Neural progenitor cell (in vitro differentiated cells): ENCODE results near the gene CAPN2. TPM values are rescaled to one million over a fixed set of nuclear protein-coding genes. Genes with fewer than 3 reads are reported as not detected.

Experiments
- DNase-seq: peaks from one replicate; pipeline ENCODE4 v3.0.0-alpha.2; 2016; ENCODE audit warnings: low spot score
- H2AFZ ChIP-seq: fragments of 200-600 bp; sonication (generic); replicated peaks from 2 replicates; pipeline ENCODE4 v1.6.1; 2016; ENCODE audit warnings: antibody characterized with exemption
- H3F3A ChIP-seq: fragments of 200-600 bp; sonication (generic); 2 replicates; pipeline ENCODE4 v1.6.1; 2016; ENCODE audit warnings: antibody characterized with exemption, low read depth
- H3K27ac ChIP-seq: fragments of 200-600 bp; sonication (generic); 2 replicates; pipeline ENCODE4 v1.5.1; 2016; ENCODE audit warnings: mild to moderate bottlenecking
- H3K27me3 ChIP-seq: fragments of 200-600 bp; sonication (generic); 2 replicates; pipeline ENCODE4 v1.6.1; 2016; ENCODE audit warnings: mild to moderate bottlenecking, moderate library complexity
- H3K36me3 ChIP-seq: fragments of 200-600 bp; sonication (generic); 2 replicates; pipeline ENCODE4 v1.5.1; 2016
- H3K4me1 ChIP-seq: fragments of 200-600 bp; sonication (generic); 2 replicates; pipeline ENCODE4 v1.6.1; 2016; ENCODE audit warnings: mixed run types
- H3K4me2 ChIP-seq: fragments of 200-600 bp; sonication (generic); 2 replicates; pipeline ENCODE4 v1.6.1; 2016
- H3K4me3 ChIP-seq: fragments of 200-600 bp; sonication (generic); 2 replicates; pipeline ENCODE4 v1.5.1; 2016
- H3K79me2 ChIP-seq: fragments of 200-600 bp; sonication (generic); 2 replicates; pipeline ENCODE4 v1.6.1; 2016; ENCODE audit warnings: low read depth
- H3K9ac ChIP-seq: fragments of 200-600 bp; sonication (generic); 2 replicates; pipeline ENCODE4 v1.6.1; 2016
- H3K9me3 ChIP-seq: fragments of 200-600 bp; sonication (generic); 2 replicates; pipeline ENCODE4 v1.5.1; 2016; ENCODE audit warnings: low read depth
- H4K20me1 ChIP-seq: fragments of 200-600 bp; sonication (generic); 2 replicates; pipeline ENCODE4 v1.6.1; 2016; ENCODE audit warnings: low read depth
- H3K27ac Mint-ChIP-seq: 3 replicates; pipeline ENCODE4 v1.8.0; 2021; ENCODE audit warnings: mixed read lengths
- H3K27me3 Mint-ChIP-seq: 2 replicates; pipeline ENCODE4 v1.8.0; 2022; ENCODE audit warnings: low read depth, mild to moderate bottlenecking, inconsistent platforms, moderate library complexity, mixed read lengths; ENCODE audit not compliant: insufficient read depth
- H3K36me3 Mint-ChIP-seq: 3 replicates; pipeline ENCODE4 v1.8.0; 2021; ENCODE audit warnings: mixed read lengths
- H3K4me1 Mint-ChIP-seq: 3 replicates; pipeline ENCODE4 v1.8.0; 2021; ENCODE audit warnings: mixed read lengths
- H3K4me3 Mint-ChIP-seq: 3 replicates; pipeline ENCODE4 v1.8.0; 2021; ENCODE audit warnings: mild to moderate bottlenecking, moderate library complexity, mixed read lengths
- H3K9me3 Mint-ChIP-seq: 3 replicates; pipeline ENCODE4 v1.8.0; 2020; ENCODE audit warnings: mixed read lengths
- CTCF ChIP-seq: fragments of 200-600 bp; sonication (generic); IDR thresholded peaks from 2 replicates; pipeline ENCODE4 v1.5.1; 2017; ENCODE audit warnings: antibody characterized with exemption, mild to moderate bottlenecking
- EZH2 ChIP-seq: fragments of 200-600 bp; sonication (generic); IDR thresholded peaks from 2 replicates; pipeline ENCODE4 v1.6.1; 2017; ENCODE audit warnings: antibody characterized with exemption, mild to moderate bottlenecking, moderate library complexity
- EZH2phosphoT487 ChIP-seq: fragments of 200-600 bp; sonication (generic); IDR thresholded peaks from 2 replicates; pipeline ENCODE4 v1.6.1; 2017; ENCODE audit warnings: antibody characterized with exemption
- total RNA-seq: library from RNA; depleted of rRNA; stranded (reverse); fragments of >200 nt; gene quantifications from 2 replicates; pipeline ENCODE4 v1.2.3, GENCODE V29; 2015; ENCODE audit warnings: low replicate concordance

Gene CAPN2
- total RNA-seq, 1 donor from 2014 or later: 61.7 TPM

DNA sequence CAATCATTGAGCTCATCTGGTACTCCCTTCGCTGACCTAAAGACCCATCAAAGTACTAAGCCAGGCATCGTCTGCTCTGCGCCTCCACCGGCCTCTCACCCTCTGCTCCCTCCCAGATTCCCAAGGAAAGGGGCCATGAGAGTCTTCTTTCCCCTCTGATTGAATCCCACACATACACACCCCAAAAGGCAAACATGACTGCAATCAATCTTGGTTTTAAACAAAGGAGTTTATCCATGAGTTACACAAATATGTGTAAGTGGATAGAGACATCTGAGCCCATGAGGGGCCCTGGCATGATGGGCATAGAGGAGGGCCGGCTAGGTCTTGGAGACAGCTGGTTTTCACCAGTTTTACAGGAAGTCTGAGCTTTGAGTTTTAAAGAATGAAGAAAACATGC is 50.9 kb downstream of the CAPN2 start:
- H3K27ac Mint-ChIP-seq: peak overlapping the region; percentile 58
- no peak overlapping the region for H3K9ac ChIP-seq
- H3K79me2 ChIP-seq: no peaks in the 10 kb centered on the region
- no peak overlapping the region for H3K4me2 ChIP-seq
- H3K9me3 Mint-ChIP-seq: no peaks in the 10 kb centered on the region
- TF ChIP-seq CTCF (no peak), EZH2phosphoT487 (no peak), EZH2 (no peak)
- H3K36me3 Mint-ChIP-seq: peaks cover 26% of the 10 kb centered on the region
- no peaks in the 10 kb centered on the region for H3K36me3 ChIP-seq
- H3F3A ChIP-seq: peaks cover 10% of the 10 kb centered on the region
- no peak overlapping the region for H3K27ac ChIP-seq
- H3K27me3 Mint-ChIP-seq: peaks cover 3% of the 10 kb centered on the region
- peaks cover 7% of the 10 kb centered on the region for H3K4me1 ChIP-seq
- peaks cover 5% of the 10 kb centered on the region for H3K4me1 Mint-ChIP-seq
- H3K4me3 ChIP-seq: no peak overlapping the region
- no peaks in the 10 kb centered on the region for H3K9me3 ChIP-seq
- no peaks in the 10 kb centered on the region for H3K27me3 ChIP-seq
- H3K4me3 Mint-ChIP-seq: no peak overlapping the region
- no peak overlapping the region for H2AFZ ChIP-seq
- DNase-seq: no peak
- no peaks in the 10 kb centered on the region for H4K20me1 ChIP-seq

DNA sequence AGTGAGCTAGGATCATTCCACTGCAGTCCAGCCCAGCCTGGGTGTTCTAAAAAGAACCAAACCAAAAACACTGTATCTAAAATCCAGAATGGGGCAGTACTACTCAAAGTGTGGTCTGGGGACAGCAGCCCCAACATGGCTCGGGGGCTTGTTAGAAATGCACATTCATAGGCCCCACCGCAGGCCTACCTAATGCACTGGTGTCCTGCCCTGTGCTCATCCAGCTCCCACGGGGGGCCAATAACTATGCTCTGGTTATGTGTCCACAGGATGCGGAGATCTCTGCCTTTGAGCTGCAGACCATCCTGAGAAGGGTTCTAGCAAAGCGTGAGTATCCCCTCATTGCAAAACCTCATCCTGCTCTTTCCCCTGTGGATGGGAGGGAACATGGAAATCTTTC is 51.5 kb downstream of the CAPN2 start:
- no peak overlapping the region for H3K4me3 Mint-ChIP-seq
- H4K20me1 ChIP-seq: no peaks in the 10 kb centered on the region
- peaks cover 3% of the 10 kb centered on the region for H3K27me3 Mint-ChIP-seq
- H3F3A ChIP-seq: peaks cover 10% of the 10 kb centered on the region
- peaks cover 7% of the 10 kb centered on the region for H3K4me1 ChIP-seq
- H3K27ac Mint-ChIP-seq: no peak overlapping the region
- H2AFZ ChIP-seq: no peak overlapping the region
- peaks cover 2% of the 10 kb centered on the region for H3K9me3 Mint-ChIP-seq
- no peak overlapping the region for H3K27ac ChIP-seq
- no peaks in the 10 kb centered on the region for H3K36me3 ChIP-seq
- H3K9ac ChIP-seq: no peak overlapping the region
- DNase-seq: no peak
- H3K4me3 ChIP-seq: no peak overlapping the region
- no peaks in the 10 kb centered on the region for H3K9me3 ChIP-seq
- no peaks in the 10 kb centered on the region for H3K79me2 ChIP-seq
- TF ChIP-seq CTCF: no peak
- TF ChIP-seq EZH2: no peak
- TF ChIP-seq EZH2phosphoT487: no peak
- H3K36me3 Mint-ChIP-seq: peaks cover 28% of the 10 kb centered on the region
- H3K27me3 ChIP-seq: no peaks in the 10 kb centered on the region
- H3K4me1 Mint-ChIP-seq: peaks cover 5% of the 10 kb centered on the region
- H3K4me2 ChIP-seq: no peak overlapping the region

GRCh38 chr1:223765036-223765718 is 52.8 kb downstream of the CAPN2 start:
- TF ChIP-seq EZH2phosphoT487 (no peak), EZH2 (no peak), CTCF (no peak)
- peaks cover 7% of the 10 kb centered on the region for H3K4me1 ChIP-seq
- no peaks in the 10 kb centered on the region for H3K79me2 ChIP-seq
- H3K27me3 ChIP-seq: no peaks in the 10 kb centered on the region
- peaks cover 3% of the 10 kb centered on the region for H3K9me3 Mint-ChIP-seq
- no peak overlapping the region for H3K4me3 ChIP-seq
- no peak overlapping the region for H3K27ac Mint-ChIP-seq
- H3K4me1 Mint-ChIP-seq: peaks cover 5% of the 10 kb centered on the region
- H3K4me2 ChIP-seq: no peak overlapping the region
- no peaks in the 10 kb centered on the region for H3K9me3 ChIP-seq
- peak overlapping the region; percentile 49 for H3K27ac ChIP-seq
- peak; percentile 39 for DNase-seq
- H3F3A ChIP-seq: peaks cover 10% of the 10 kb centered on the region
- H2AFZ ChIP-seq: no peak overlapping the region
- H3K36me3 ChIP-seq: no peaks in the 10 kb centered on the region
- H3K9ac ChIP-seq: no peak overlapping the region
- H4K20me1 ChIP-seq: no peaks in the 10 kb centered on the region
- no peak overlapping the region for H3K4me3 Mint-ChIP-seq
- peaks cover 31% of the 10 kb centered on the region for H3K36me3 Mint-ChIP-seq
- no peaks in the 10 kb centered on the region for H3K27me3 Mint-ChIP-seq
